Measurements from ENCODE around the gene OCIAD1.

DNA sequence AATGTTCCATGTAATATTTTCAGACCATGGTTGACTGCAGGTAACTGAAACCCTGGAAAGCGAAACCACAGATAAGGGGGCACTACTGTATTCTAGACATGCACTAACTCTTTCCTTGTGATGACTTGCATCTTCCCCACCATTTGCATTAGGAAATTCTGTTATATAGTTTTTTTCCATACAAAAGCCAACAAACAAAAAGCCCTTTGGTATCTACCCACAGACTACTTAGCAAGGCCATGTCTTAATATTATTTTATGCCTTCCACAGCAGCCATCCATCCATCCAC lies 23.5 kb downstream of the OCIAD1 start:
- TF ChIP-seq POLR2AphosphoS5 (IDR thresholded peaks at IDR 0.05; ENCODE audit: borderline replicate concordance, low read depth, low read length) (no peak), EZH2 (IDR thresholded peaks at IDR 0.05) (no peak), FOXP2 (optimal IDR thresholded peaks at IDR 0.05; ENCODE audit: control extremely low read depth, extremely low read length, insufficient read depth) (no peak)

Measured in SK-N-MC (cell line).